GM10266 (cell line): ENCODE data around the gene TUBB4A.

ENCODE experiments used
- DNase-seq: peaks from one replicate; pipeline ENCODE4 v3.0.0; 2012; ENCODE audit errors: extremely low spot score
- CTCF ChIP-seq: IDR thresholded peaks from 2 replicates; pipeline ENCODE4 v1.5.1; 2012; ENCODE audit warnings: mild to moderate bottlenecking, low read depth; ENCODE audit not compliant: control insufficient read depth, insufficient read depth; ENCODE audit errors: missing control alignments

TUBB4A gene

GRCh38 chr19:6522712-6523111 is 20.6 kb upstream of the TUBB4A start:
- TF ChIP-seq CTCF: no peak
- DNase-seq: no peak

GRCh38 chr19:6521718-6522646 is 19.9 kb upstream of the TUBB4A start:
- TF ChIP-seq CTCF: no peak
- peak; percentile 66 for DNase-seq

- no peak for TF ChIP-seq CTCF
- no peak for DNase-seq
Measured at GRCh38 chr19:6519289-6519688, 17.2 kb upstream of the TUBB4A start.

GRCh38 chr19:6518145-6518911 is 16.2 kb upstream of the TUBB4A start:
- no peak for TF ChIP-seq CTCF
- no peak for DNase-seq

- DNase-seq: peak; percentile 81
- peak; percentile 97 for TF ChIP-seq CTCF
Measured at GRCh38 chr19:6516659-6517291, 14.7 kb upstream of the TUBB4A start.

- peak; percentile 92 for DNase-seq
- TF ChIP-seq CTCF: no peak
Measured at GRCh38 chr19:6516018-6516658, 14.0 kb upstream of the TUBB4A start.
